GM19239 (cell line): ENCODE data around the gene OSBPL3.

ENCODE experiments used
- DNase-seq: peaks from one replicate; pipeline ENCODE4 v3.0.0; 2011; ENCODE audit warnings: low spot score; ENCODE audit not compliant: insufficient read length
- FAIRE-seq: peaks from 2 replicates; lab custom pipeline; 2011; peaks lifted over from hg19 to GRCh38; lab: Jason Lieb, UNC

OSBPL3 gene

GRCh38 chr7:24873944-24874343 is 106.0 kb downstream of the OSBPL3 start:
- no peak for FAIRE-seq
- DNase-seq = no peak

DNA sequence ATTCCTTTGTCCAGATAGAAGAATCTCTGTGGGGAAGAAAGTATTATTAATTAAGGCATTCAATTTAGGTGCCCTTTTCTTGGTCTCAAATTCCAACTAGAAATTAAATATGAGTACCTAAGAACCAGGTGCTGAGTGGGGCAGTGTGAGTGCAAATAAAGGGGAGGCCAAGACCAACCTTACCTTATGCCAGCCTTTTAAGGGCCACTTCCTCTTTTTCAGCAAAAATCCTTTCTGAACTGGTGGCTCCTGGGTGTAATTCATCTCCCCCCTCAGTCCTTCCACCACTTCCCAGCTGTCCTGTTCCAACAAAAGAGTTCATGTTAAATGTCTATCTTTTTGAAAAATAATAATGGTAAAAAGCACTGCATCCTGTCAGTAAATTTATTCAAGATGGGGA is 108.2 kb downstream of the OSBPL3 start:
- DNase-seq = no peak
- FAIRE-seq = peak; percentile 71

- no peak for DNase-seq
- FAIRE-seq = no peak
Observed at GRCh38 chr7:24870766-24871165, 109.2 kb downstream of the OSBPL3 start.

DNA sequence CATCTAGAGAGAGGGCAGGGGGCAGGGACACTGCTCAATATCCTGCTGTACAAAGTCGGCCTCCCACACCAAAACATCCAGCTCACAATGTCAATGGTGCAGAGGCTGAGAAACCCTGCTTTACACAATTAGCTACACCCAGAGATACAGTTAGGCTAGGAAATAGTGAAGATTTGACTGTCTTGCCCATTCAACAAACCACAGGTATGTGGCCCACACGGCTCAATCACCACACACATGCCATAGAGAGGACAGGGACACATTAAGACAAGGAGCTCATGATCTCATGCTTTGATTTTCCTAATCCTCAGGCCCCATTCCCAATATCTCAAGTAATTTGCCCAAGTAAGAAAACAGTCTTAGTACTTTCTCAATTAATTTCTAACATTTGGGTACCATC is 110.4 kb downstream of the OSBPL3 start:
- FAIRE-seq (no peak), DNase-seq (no peak)

DNA sequence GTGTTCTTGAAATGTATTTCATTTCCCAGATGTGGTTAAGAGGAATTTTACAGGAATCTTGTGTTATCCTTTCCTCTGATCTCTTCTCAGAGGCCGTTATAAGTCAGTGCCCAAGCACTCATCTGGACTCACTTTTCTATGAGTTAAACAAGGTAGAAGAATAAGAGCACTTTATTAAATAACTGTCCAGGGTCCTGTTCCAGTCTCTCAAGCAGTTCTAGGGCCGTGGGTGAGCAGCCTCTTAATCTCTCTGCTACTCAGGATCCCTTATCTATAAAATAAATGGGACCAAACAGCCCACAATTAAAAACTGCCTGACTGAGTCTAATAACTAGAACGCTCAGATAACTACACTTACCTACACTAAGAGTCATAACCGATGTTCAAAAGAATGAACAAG is 111.2 kb downstream of the OSBPL3 start:
- DNase-seq = no peak
- no peak for FAIRE-seq

DNA sequence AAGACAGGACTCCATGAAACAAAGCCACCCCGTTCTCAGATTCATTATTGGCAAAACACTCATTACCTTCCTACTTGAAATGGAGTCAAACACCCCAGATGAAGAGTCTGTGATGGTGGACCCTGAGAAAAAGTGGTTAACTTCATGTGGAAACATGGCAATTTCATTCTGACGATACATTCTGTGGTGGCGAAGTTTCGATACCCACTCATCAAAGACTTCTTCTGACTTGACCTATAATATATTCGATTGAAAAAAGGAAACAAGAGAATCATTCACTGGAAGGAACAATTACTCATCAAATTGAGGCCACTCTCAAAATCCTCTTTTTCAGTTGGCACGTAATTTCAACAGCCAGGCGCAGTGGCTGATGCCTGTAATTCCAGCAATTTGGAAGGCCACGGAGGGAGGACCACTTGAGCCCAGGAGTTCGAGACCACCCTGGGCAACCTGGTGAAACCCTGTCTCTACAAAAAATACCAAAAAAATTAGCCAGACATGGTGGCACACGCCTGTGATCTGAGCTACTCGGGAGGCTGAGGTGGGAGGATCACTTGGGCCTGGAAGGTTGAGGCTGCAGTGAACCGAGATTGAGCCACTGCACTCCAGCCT is 113.9 kb downstream of the OSBPL3 start:
- FAIRE-seq (no peak), DNase-seq (no peak)

- FAIRE-seq (no peak), DNase-seq (no peak)
Observed at GRCh38 chr7:24864214-24864817, 115.7 kb downstream of the OSBPL3 start.

- DNase-seq (no peak), FAIRE-seq (no peak)
Observed at GRCh38 chr7:24863626-24864025, 116.4 kb downstream of the OSBPL3 start.

- DNase-seq (no peak), FAIRE-seq (no peak)
Observed at GRCh38 chr7:24862461-24862860, 117.5 kb downstream of the OSBPL3 start.

GRCh38 chr7:24861336-24861735 is 118.6 kb downstream of the OSBPL3 start:
- FAIRE-seq = no peak
- DNase-seq = no peak

- FAIRE-seq (no peak), DNase-seq (no peak)
Observed at GRCh38 chr7:24860611-24861010, 119.4 kb downstream of the OSBPL3 start.

DNA sequence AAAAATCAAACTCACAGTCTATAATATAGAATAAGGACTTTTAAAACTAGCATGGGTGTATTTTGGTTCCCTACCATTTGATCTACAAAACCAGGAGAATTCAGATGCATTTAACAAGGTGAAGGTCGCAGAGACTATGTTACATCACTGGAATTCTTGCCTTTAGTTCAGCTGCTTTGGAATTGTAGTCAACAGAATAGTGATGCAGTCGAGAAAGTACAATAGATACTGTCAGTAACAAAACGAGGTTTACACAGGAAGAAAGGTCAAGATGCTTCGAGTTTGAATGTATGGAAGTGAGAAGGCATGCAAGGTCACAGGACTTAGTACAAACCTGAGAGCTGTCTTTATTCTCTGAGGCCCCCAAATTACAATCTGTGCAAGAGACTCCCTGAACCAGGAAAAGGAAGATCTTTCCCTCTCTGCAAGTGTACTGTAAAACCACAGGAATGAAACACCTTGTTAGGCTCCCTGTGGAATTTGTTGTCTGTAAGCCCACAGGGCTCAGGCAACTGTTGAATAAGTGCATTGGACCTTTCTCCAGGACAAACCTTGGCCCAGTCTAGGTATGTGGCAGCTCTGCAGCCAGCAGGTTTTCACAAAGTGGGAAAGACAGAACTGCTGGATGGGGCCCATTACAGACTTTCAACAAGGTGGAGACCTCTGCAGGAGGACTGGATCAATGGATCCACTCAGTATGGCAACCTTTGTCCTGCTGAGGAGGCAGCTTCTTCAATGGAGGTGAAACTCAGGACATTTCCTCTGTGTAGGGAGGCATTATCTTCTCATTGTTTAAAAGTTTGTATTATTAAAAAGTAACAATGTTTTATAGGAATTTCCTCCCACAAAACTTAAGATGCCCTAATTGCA is 121.6 kb downstream of the OSBPL3 start:
- FAIRE-seq = no peak
- DNase-seq = no peak

DNA sequence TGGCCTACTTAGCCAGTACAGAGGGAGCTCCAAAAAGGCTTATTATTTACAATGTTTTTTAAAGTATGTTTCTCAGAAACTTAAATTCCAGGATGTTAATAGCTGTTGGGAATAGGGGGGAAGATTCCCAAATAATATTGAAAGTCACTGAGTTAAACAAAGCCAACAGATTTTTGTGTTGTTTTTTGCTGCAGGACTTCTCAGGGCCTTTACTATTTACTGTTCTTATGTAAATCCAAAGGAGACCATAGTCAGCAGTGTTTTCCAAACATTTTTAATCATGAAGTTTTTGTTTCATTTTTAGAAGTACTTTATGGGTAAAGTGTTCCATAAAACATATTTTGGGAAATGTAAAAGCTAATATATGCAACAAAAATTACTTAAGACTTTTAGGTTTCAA is 122.4 kb downstream of the OSBPL3 start:
- FAIRE-seq = no peak

GRCh38 chr7:24854866-24855265 is 125.1 kb downstream of the OSBPL3 start:
- DNase-seq = no peak
- no peak for FAIRE-seq

More for the DNA sequence above, 122.4 kb downstream of the OSBPL3 start:
- DNase-seq = no peak

- DNase-seq (no peak), FAIRE-seq (no peak)
Observed at GRCh38 chr7:24851786-24852185, 128.2 kb downstream of the OSBPL3 start.

DNA sequence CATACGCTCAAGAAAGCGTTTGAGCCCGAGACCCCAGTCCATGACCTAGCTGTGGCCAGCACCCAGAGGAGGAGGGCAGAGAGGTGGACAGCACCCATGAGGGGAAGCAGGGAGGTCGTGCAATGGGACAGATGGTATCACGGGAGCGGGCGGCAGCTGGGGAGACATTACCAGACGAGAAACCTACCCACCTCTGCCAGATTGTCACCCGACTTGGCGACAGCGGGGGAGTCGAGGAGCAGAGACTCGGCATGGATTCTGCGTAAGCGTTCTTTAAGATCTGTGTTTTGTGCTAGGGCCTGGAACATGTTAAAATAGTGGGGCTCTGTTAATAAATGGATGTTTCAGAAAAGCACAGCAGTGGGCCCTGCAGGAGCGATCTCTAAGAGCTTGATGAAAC is 131.1 kb downstream of the OSBPL3 start:
- no peak for DNase-seq
- FAIRE-seq = no peak

GRCh38 chr7:24847754-24848153 is 132.2 kb downstream of the OSBPL3 start:
- DNase-seq = no peak
- no peak for FAIRE-seq

- DNase-seq (no peak), FAIRE-seq (peak; percentile 84)
Observed at GRCh38 chr7:24843821-24844434, 136.1 kb downstream of the OSBPL3 start.

GRCh38 chr7:24842449-24843241 is 137.3 kb downstream of the OSBPL3 start:
- no peak for DNase-seq
- FAIRE-seq = peak; percentile 87

GRCh38 chr7:24842029-24842428 is 137.9 kb downstream of the OSBPL3 start:
- DNase-seq = no peak
- no peak for FAIRE-seq
